ENCODE measurements around the gene GAB3.

Gene GAB3

GRCh38 chrX:154751203-154751668 lies 359 bp upstream of the GAB3 start:
- DNase-seq, result no peak

GRCh38 chrX:154749856-154750255 lies 1.0 kb downstream of the GAB3 start:
- no peak for DNase-seq

- peak; percentile 48 for DNase-seq
These were observed 2.1 kb downstream of the GAB3 start for GRCh38 chrX:154748712-154749339.

GRCh38 chrX:154742613-154743012 lies 8.3 kb downstream of the GAB3 start:
- DNase-seq, result no peak

- DNase-seq, result no peak
These were observed 10.9 kb downstream of the GAB3 start for GRCh38 chrX:154739952-154740465.

GRCh38 chrX:154738011-154738738 lies 12.7 kb downstream of the GAB3 start:
- peak; percentile 76 for DNase-seq

- DNase-seq, result no peak
These were observed 13.7 kb downstream of the GAB3 start for GRCh38 chrX:154737136-154737535.

- peak; percentile 92 for DNase-seq
These were observed 15.0 kb downstream of the GAB3 start for GRCh38 chrX:154735695-154736393.

- DNase-seq, result peak; percentile 31
These were observed 16.7 kb downstream of the GAB3 start for GRCh38 chrX:154734061-154734781.

- no peak for DNase-seq
These were observed 17.8 kb downstream of the GAB3 start for GRCh38 chrX:154733066-154733425.

- peak; percentile 42 for DNase-seq
These were observed 18.3 kb downstream of the GAB3 start for GRCh38 chrX:154732421-154733065.

GRCh38 chrX:154731881-154732280 lies 19.0 kb downstream of the GAB3 start:
- no peak for DNase-seq

- no peak for DNase-seq
These were observed 19.7 kb downstream of the GAB3 start for GRCh38 chrX:154731184-154731583.

- peak; percentile 83 for DNase-seq
These were observed 20.5 kb downstream of the GAB3 start for GRCh38 chrX:154730253-154730891.

- no peak for DNase-seq
These were observed 21.4 kb downstream of the GAB3 start for GRCh38 chrX:154729439-154729838.

GRCh38 chrX:154728431-154729190 lies 22.3 kb downstream of the GAB3 start:
- DNase-seq, result no peak

- DNase-seq, result peak; percentile 73
These were observed 23.0 kb downstream of the GAB3 start for GRCh38 chrX:154727871-154728270.

- DNase-seq, result peak; percentile 44
These were observed 23.5 kb downstream of the GAB3 start for GRCh38 chrX:154727418-154727817.

- no peak for DNase-seq
These were observed 25.7 kb downstream of the GAB3 start for GRCh38 chrX:154724993-154725756.

GRCh38 chrX:154721155-154721554 lies 29.7 kb downstream of the GAB3 start:
- DNase-seq, result no peak

All from fibroblast of skin of abdomen (primary cell).